Kasumi-1 (cell line): ENCODE results near the gene ADARB2.

ENCODE experiments used
- DNase-seq, 2 experiments: peaks; one replicate each; lab custom pipeline; 2025; lab: John Stamatoyannopoulos, UW

The ADARB2 gene

GRCh38 chr10:1287487-1287886, 449.8 kb downstream of the ADARB2 start:
- no peak for DNase-seq

GRCh38 chr10:1284076-1284475, 453.2 kb downstream of the ADARB2 start:
- DNase-seq, result no peak

- no peak for DNase-seq
These were observed 455.9 kb downstream of the ADARB2 start for GRCh38 chr10:1281405-1281782.

DNA sequence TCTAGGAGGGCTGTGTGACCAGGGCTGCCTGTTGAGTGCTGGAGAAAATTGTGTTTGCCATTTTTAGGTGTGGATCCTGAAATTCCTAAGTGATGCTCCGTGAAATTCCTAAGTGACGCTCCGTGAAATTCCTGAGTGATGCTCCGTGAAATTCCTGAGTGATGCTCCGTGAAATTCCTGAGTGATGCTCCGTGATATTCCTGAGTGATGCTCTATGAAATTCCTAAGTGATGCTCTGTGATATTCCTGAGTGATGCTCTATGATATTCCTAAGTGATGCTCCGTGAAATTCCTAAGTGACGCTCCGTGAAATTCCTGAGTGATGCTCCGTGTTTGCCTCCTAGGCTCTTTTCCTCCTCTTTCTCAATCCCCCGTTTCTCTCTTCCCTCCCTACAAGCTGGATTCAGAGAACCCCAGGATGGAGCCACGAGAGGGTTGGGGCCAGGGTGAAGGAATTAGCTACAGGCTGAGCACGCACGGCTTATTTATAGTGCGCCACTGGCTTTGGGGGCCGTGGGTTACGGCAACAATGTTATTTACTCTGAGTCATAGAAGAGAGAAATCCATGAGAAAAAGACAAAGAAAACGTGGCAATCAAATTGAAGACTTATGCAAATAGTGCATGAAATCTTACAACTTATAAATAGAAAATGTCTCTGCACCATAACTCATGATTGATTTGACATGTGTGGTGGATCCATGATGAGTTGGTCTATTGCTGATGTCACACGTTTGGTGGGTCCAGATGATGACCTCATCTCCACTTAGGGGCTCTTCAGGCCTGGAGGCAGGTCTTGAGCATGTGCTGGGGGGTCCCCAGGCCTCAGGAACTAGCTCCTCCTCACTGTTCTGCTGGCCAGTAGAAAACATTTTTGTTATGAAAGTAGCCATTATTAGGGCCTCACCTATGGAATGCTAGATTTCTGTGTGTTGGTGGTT, 456.6 kb downstream of the ADARB2 start:
- DNase-seq, result no peak

DNA sequence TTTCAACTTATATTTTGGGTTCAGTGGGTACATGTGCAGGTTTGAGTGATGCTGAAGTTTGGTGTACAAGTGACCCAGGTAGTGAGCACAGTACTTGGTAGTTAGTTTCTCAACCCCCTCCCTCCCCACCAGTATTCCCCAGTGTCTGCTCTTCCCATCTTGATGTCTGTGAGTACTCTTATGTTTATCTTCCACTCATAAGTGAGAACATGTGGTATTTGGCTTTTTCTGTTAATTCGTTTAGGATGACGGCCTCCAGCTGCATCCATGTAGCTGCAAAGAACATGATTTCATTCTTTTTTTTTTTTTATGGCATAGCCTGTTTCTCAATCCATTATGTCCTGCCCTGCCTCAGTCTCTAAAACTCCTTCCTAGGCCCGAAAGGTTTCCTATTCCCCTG, 459.0 kb downstream of the ADARB2 start:
- no peak for DNase-seq

DNA sequence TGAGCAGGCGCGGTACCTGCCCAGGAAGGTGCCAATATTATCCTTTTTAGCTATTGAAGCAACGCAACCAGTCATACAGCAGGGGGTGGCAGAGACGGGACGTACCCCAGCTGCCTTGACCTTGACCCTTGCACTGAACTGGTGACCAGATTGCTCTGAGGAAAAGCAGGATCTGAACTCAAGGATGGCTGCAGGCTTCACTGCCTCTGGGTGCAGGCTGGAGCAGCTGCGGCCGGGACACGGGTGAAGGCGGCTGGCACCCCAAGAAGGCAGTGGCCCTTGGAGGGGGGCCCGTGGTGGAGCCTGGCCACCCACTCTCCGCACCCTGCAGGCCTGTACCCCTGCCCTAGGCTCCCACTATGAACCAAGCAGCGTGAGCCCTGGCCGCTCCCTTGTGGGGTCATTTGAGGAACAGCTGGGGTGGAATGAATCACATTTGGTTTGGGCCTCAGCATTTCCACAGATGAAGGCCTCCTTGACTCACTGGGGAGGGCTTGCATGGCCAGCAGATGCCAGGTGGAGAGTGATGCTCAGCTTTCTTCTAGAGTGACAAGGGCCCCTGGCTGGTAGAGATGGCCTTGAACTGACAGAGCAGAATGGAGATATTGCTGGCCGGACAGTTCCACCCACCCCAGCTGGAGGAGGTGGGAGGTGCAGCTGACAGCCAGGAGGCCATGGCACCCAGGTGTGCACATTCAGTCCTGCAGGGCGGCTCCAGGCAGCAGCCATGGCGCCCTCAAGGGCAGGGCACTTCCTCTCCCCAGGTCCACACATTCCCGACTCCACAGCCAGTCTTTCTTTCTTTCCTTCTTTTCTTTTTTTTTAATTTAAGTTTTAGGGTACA, 462.4 kb downstream of the ADARB2 start:
- DNase-seq, result no peak

DNA sequence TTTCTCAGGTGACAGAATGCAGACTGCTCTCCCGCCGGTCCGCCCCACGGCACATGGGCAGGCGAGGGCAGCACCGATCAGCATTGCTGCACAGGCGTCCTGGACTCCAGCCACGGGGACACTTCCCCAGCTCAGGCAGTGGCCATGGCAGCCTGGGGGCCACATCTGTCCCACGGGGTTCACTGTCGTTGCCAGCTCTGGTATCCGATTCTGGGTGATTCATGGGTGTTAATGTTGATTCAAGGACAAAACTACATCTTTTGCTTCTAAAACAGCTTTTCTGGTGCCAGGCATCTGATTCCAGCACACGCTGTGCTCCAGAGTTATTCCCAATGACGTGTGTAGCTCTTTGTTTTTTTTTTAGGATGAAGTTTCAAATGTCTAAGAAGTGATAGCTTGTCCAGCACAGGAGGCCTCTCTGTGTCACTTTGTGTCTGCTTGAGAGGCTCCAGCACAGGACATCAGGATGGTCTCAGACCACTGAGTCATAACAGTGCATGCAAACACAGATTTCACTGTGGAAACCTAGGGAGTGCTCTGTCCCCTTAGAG, 463.1 kb downstream of the ADARB2 start:
- no peak for DNase-seq

GRCh38 chr10:1273372-1274105, 463.8 kb downstream of the ADARB2 start:
- no peak for DNase-seq

DNA sequence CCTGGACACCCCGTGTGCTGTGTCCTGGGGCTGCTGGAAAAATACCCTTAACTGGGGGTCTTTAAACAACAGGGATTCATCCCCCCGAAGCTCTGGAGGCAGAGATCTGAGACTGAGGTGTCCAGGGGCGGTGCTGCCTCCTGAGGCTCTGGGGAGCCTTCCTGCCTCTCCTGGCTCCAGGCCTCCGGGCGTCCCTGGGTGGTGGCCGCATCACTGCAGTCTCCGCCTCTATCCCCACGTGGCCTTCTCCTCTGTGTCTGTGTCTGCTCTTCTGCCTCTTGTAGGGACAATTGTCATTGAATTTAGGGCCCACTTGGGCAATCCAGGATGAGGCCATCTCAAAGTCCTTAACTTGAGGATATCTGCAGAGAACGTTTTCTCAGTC, 464.6 kb downstream of the ADARB2 start:
- DNase-seq, result no peak

DNA sequence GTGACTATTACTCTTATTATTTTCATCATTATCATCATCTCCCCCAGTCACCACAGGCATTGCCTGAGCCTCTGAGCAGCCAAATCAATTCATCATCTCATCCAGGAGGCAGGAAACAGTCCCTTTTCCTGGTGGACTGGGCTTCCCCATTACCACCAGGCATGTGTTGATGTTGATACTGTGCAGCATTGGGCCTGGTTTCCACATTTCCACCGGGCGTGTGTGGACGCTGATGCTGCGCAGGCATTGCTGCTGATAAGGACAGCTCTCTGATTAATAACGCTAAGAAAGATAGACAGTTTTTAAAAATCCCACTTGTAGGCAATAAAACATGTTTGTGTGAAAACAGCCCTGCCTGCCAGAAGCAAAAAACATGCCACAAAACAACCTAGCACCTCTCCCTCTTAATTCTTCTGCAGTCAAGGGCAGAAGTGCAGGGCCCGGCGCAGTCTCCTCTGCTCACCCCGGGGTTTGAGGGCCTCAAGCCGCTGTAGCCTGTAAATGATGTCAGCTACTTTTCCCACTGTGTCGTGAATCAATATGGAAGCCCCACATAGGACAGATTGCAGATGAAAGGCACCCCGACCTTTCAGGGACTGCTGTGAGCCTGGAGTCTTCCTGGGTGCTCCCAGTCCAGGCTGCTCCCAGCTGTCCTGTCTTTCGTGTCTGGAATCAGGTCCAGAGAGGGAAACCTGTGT, 465.1 kb downstream of the ADARB2 start:
- no peak for DNase-seq

GRCh38 chr10:1270906-1271305, 466.4 kb downstream of the ADARB2 start:
- DNase-seq, result no peak

- no peak for DNase-seq
These were observed 466.8 kb downstream of the ADARB2 start for GRCh38 chr10:1270490-1270889.

GRCh38 chr10:1268831-1269230, 468.5 kb downstream of the ADARB2 start:
- DNase-seq, result peak; percentile 71 to 79

DNA sequence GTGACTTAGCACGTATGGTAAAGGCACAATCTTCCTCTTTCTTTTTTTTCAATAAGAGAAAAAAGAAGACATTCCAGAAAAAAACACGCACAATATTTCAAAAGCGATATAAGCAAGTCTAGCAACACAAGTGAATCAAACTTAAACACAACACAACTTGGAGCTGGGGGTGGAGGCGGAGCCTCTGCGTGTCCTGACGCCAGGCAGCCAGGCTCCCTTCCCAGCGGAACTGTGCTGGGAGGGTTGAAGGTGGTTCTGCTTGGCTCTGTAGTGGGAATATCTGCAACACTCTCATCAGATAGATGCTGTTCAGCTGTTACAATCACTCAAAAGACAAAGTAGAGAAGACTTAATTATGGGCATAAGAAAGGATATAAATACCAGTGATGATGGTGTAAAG, 469.8 kb downstream of the ADARB2 start:
- DNase-seq, result no peak

DNA sequence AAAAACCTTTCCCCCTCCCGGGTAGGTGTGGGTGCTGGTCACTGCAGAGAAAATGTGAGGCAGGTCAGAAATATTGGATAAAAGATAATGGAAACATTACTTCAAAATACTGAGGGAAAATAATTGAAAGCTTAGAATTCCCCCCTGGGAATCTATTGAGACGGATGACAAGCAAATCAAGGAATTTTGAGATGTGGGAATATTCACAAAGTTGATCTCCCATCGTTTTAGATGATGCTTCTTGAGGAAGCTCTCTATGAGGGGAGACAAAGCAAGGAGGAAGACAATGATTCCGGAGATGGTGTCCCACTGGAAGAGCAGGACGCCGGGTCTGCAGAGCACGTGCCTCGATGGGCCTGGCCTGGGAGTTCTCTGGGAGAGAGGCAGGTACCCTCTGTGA, 470.2 kb downstream of the ADARB2 start:
- no peak for DNase-seq

- no peak for DNase-seq
These were observed 471.1 kb downstream of the ADARB2 start for GRCh38 chr10:1266033-1266802.

DNA sequence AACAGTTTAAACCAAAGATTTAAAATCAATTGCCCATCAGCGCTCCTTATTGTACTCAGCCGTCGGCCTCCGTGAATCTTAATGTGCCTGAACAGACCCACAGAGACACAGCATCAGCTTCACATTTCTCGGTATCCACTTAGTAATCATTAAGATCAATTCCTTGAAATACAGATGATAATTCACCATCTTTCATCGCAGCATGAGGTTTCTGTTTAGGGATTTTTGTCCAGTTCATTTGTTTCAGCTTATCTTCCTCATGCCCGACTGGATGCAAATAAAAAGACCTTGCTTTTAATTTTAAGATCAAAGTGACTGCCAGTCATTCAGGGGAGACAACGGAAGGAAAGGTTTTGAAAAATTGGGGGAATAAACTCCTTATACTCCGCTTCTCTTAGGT, 473.3 kb downstream of the ADARB2 start:
- no peak for DNase-seq

GRCh38 chr10:1257274-1257673, 480.1 kb downstream of the ADARB2 start:
- no peak for DNase-seq

GRCh38 chr10:1256432-1256725, 480.9 kb downstream of the ADARB2 start:
- DNase-seq, result no peak

- DNase-seq, result no peak
These were observed 481.5 kb downstream of the ADARB2 start for GRCh38 chr10:1255600-1256431.
